ENCODE measurements around the gene A1CF. TPM values are rescaled to one million over a fixed set of nuclear protein-coding genes. Genes with fewer than 3 reads are reported as not detected.

A1CF gene
- total RNA-seq, 2 donors from 2014 or later: not detected

DNA sequence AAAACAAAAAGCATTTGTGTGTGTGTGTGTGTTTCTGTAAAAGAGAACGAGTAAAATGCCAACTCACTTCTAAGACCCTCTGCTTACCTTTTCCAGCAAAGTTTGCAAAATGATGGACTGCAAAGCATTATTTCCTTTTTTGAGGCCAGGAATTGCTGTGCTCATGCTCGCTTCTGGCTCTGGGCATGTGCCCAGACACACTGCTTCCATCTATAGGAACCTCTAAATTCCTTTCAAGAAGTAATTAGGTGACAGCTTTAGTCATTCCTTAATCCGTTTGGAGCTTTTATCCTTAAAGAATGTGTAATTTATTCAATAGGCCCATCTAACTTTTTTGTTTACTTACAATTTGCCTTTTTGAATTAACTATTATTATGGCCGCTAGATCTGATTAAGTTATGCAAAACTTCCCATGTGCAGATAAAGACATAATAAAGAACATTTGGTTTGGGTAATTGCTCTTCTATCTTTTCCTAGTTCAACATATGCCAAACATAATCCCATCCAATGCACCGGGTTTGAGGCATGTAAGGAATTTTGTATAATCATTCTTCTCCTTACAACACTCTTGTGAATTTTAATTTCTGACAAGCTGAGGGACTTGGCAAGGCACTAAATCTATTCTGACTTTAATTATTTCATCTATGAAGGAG, 34.7 kb downstream of the A1CF start:
- Mint-ChIP-seq H3K4me1 (no peaks in the 10 kb centered on the region), H3K27ac (no peak overlapping the region), H3K27me3 (peaks cover 20% of the 10 kb centered on the region), H3K4me3 (no peak overlapping the region), H3K36me3 (ENCODE audit: low read depth) (no peaks in the 10 kb centered on the region), H3K9me3 (no peaks in the 10 kb centered on the region)
- no peak for ATAC-seq (replicated peaks)

DNA sequence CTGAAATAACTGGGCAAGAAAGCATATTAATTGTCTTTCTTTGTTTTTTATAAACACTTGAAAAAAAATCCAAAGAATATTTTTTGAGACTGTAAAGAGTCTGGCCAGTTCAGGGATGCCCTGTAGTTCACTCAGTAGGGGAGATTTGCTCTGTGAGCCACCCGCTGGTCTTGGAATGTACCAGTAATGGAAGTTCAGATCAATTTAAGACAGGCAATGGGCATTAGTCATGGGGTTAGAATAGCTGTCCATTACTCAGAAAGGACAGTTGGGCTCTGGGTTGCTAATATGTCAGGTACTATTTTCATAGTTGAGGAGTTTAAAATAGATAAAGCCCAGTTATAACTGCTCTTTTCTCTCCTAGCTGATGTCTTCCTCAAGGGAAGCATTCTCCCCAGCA, 38.7 kb downstream of the A1CF start:
- Mint-ChIP-seq H3K27ac (no peak overlapping the region), H3K27me3 (peaks cover 17% of the 10 kb centered on the region), H3K4me3 (no peak overlapping the region), H3K4me1 (no peaks in the 10 kb centered on the region), H3K9me3 (no peaks in the 10 kb centered on the region), H3K36me3 (ENCODE audit: low read depth) (no peaks in the 10 kb centered on the region)
- no peak for ATAC-seq (replicated peaks)

GRCh38 chr10:50837095-50837494, 48.3 kb downstream of the A1CF start:
- peaks cover 17% of the 10 kb centered on the region for H3K27me3 Mint-ChIP-seq
- no peaks in the 10 kb centered on the region for H3K36me3 Mint-ChIP-seq (ENCODE audit: low read depth)
- ATAC-seq (replicated peaks): no peak
- no peak overlapping the region for H3K27ac Mint-ChIP-seq
- H3K4me3 Mint-ChIP-seq: no peak overlapping the region
- no peaks in the 10 kb centered on the region for H3K9me3 Mint-ChIP-seq
- H3K4me1 Mint-ChIP-seq: no peaks in the 10 kb centered on the region

DNA sequence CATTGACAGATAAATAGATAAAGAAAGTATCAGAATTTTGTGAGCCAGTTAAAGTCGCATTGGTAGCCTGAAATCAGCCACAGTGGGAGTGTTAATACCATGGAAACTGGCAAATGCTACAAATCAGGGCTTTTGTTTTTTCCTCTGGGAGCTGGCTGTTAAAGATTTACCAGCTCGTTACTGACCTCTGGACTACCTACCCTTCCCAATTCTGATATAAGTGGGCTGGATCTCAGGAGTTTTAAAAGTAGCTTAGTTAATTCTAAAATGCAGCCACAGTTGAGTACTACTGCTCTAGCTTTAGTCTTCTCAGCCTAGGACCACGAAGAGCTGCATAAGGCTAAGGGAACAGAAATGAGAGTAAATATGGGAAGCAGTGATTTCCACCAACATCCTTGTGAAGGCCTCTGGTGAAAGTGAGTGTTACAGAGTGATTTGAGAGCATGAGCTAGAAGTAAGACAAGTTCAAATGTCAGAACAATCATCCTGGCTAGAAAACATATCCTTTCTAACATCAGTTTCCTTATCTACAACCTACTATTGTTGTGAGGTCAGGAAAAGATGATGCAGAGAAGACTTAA, 53.2 kb downstream of the A1CF start:
- Mint-ChIP-seq H3K27ac (no peak overlapping the region), H3K36me3 (ENCODE audit: low read depth) (no peaks in the 10 kb centered on the region), H3K4me3 (no peak overlapping the region), H3K27me3 (peaks cover 29% of the 10 kb centered on the region), H3K9me3 (no peaks in the 10 kb centered on the region), H3K4me1 (no peaks in the 10 kb centered on the region)
- ATAC-seq (replicated peaks): no peak

GRCh38 chr10:50830066-50830465, 55.4 kb downstream of the A1CF start:
- H3K27me3 Mint-ChIP-seq: peaks cover 33% of the 10 kb centered on the region
- no peak overlapping the region for H3K27ac Mint-ChIP-seq
- H3K36me3 Mint-ChIP-seq (ENCODE audit: low read depth): no peaks in the 10 kb centered on the region
- no peaks in the 10 kb centered on the region for H3K9me3 Mint-ChIP-seq
- H3K4me1 Mint-ChIP-seq: no peaks in the 10 kb centered on the region
- no peak overlapping the region for H3K4me3 Mint-ChIP-seq
- ATAC-seq (replicated peaks): no peak

GRCh38 chr10:50824782-50825181, 60.6 kb downstream of the A1CF start:
- H3K9me3 Mint-ChIP-seq: no peaks in the 10 kb centered on the region
- no peak overlapping the region for H3K4me3 Mint-ChIP-seq
- no peaks in the 10 kb centered on the region for H3K36me3 Mint-ChIP-seq (ENCODE audit: low read depth)
- no peak overlapping the region for H3K27ac Mint-ChIP-seq
- ATAC-seq (replicated peaks): no peak
- H3K27me3 Mint-ChIP-seq: peaks cover 39% of the 10 kb centered on the region
- no peaks in the 10 kb centered on the region for H3K4me1 Mint-ChIP-seq

GRCh38 chr10:50823789-50824188, 61.6 kb downstream of the A1CF start:
- Mint-ChIP-seq H3K27me3 (peaks cover 37% of the 10 kb centered on the region), H3K27ac (no peak overlapping the region), H3K36me3 (ENCODE audit: low read depth) (no peaks in the 10 kb centered on the region), H3K4me1 (no peaks in the 10 kb centered on the region), H3K9me3 (no peaks in the 10 kb centered on the region), H3K4me3 (no peak overlapping the region)
- no peak for ATAC-seq (replicated peaks)

- no peaks in the 10 kb centered on the region for H3K4me1 Mint-ChIP-seq
- ATAC-seq (replicated peaks): no peak
- H3K36me3 Mint-ChIP-seq (ENCODE audit: low read depth): no peaks in the 10 kb centered on the region
- H3K27me3 Mint-ChIP-seq: peaks cover 8% of the 10 kb centered on the region
- no peaks in the 10 kb centered on the region for H3K9me3 Mint-ChIP-seq
- H3K4me3 Mint-ChIP-seq: no peak overlapping the region
- no peak overlapping the region for H3K27ac Mint-ChIP-seq
Measured at GRCh38 chr10:50809596-50809995, 75.8 kb downstream of the A1CF start.

GRCh38 chr10:50807851-50808776, 77.3 kb downstream of the A1CF start:
- no peak overlapping the region for H3K27ac Mint-ChIP-seq
- no peaks in the 10 kb centered on the region for H3K36me3 Mint-ChIP-seq (ENCODE audit: low read depth)
- H3K4me1 Mint-ChIP-seq: no peaks in the 10 kb centered on the region
- ATAC-seq (replicated peaks): no peak
- peaks cover 8% of the 10 kb centered on the region for H3K27me3 Mint-ChIP-seq
- H3K4me3 Mint-ChIP-seq: no peak overlapping the region
- no peaks in the 10 kb centered on the region for H3K9me3 Mint-ChIP-seq

GRCh38 chr10:50805981-50806622, 79.3 kb downstream of the A1CF start:
- Mint-ChIP-seq H3K27ac (no peak overlapping the region), H3K4me3 (no peak overlapping the region), H3K9me3 (no peaks in the 10 kb centered on the region), H3K4me1 (no peaks in the 10 kb centered on the region), H3K36me3 (ENCODE audit: low read depth) (no peaks in the 10 kb centered on the region), H3K27me3 (peaks cover 8% of the 10 kb centered on the region)
- ATAC-seq (replicated peaks): no peak

DNA sequence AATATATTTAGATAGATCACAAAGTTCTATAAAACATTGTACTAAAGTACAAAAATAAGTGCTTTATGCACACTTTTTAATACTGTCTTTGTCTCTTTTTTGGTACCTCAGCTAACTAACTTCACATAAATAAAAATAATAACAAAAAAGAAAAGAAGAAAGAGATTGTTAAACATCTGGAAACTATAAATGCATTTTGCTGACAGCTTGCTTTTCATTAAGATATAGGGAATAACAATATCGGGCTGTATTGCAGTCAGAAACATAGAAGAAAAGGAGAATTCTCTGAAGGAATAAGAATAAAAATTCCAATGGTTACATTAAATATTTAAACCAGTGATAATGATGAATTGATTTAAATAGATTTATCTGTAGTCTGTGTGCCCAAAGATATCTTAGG, 85.8 kb downstream of the A1CF start:
- H3K4me1 Mint-ChIP-seq: no peaks in the 10 kb centered on the region
- H3K9me3 Mint-ChIP-seq: no peaks in the 10 kb centered on the region
- no peak overlapping the region for H3K4me3 Mint-ChIP-seq
- H3K27ac Mint-ChIP-seq: no peak overlapping the region
- no peak for ATAC-seq (replicated peaks)
- no peaks in the 10 kb centered on the region for H3K36me3 Mint-ChIP-seq (ENCODE audit: low read depth)
- H3K27me3 Mint-ChIP-seq: peaks cover 16% of the 10 kb centered on the region

GRCh38 chr10:50798297-50798696, 87.1 kb downstream of the A1CF start:
- Mint-ChIP-seq H3K27me3 (peaks cover 25% of the 10 kb centered on the region), H3K9me3 (no peaks in the 10 kb centered on the region), H3K27ac (no peak overlapping the region), H3K4me3 (no peak overlapping the region), H3K4me1 (no peaks in the 10 kb centered on the region), H3K36me3 (ENCODE audit: low read depth) (no peaks in the 10 kb centered on the region)
- ATAC-seq (replicated peaks): no peak

DNA sequence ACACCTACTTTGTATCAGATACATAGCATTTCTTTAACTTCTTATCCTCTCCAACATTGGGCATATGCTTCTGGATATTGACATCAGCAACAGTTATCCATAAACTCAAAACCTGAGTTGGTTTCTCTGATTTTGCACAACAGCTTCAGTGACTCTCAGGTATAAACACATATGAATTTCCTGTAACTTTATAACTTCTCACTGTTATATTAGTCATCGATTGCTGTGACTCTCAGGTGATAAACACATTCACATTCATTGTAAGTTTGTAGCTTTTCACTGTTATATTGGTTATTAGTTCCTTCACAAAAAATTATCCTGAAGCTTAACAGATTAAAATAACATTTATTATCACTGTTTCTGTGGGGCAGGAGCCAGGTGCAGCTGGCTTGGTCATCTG, 88.7 kb downstream of the A1CF start:
- Mint-ChIP-seq H3K4me3 (no peak overlapping the region), H3K4me1 (no peaks in the 10 kb centered on the region), H3K9me3 (no peaks in the 10 kb centered on the region), H3K36me3 (ENCODE audit: low read depth) (no peaks in the 10 kb centered on the region), H3K27ac (no peak overlapping the region), H3K27me3 (peaks cover 25% of the 10 kb centered on the region)
- ATAC-seq (replicated peaks): no peak

- ATAC-seq (replicated peaks): no peak
- Mint-ChIP-seq H3K27me3 (peaks cover 21% of the 10 kb centered on the region), H3K36me3 (ENCODE audit: low read depth) (no peaks in the 10 kb centered on the region), H3K9me3 (no peaks in the 10 kb centered on the region), H3K27ac (no peak overlapping the region), H3K4me1 (no peaks in the 10 kb centered on the region), H3K4me3 (no peak overlapping the region)
Measured at GRCh38 chr10:50794490-50794889, 90.9 kb downstream of the A1CF start.
